ENCODE data around the gene OR51B4.

OR51B4 gene

GRCh38 chr11:5283882-5284281 lies 17.9 kb downstream of the OR51B4 start:
- no peak for TF ChIP-seq GATA3 (IDR thresholded peaks at IDR 0.05; ENCODE audit: low read depth, low read length)
- TF ChIP-seq GATA2 (IDR thresholded peaks at IDR 0.05; ENCODE audit: low read depth, low read length), result no peak

- no peak for TF ChIP-seq GATA2 (IDR thresholded peaks at IDR 0.05; ENCODE audit: low read depth, low read length)
- TF ChIP-seq GATA3 (IDR thresholded peaks at IDR 0.05; ENCODE audit: low read depth, low read length), result no peak
Measured at GRCh38 chr11:5283086-5283485, 18.7 kb downstream of the OR51B4 start.

GRCh38 chr11:5282628-5283027 lies 19.1 kb downstream of the OR51B4 start:
- TF ChIP-seq GATA2 (IDR thresholded peaks at IDR 0.05; ENCODE audit: low read depth, low read length), result no peak
- TF ChIP-seq GATA3 (IDR thresholded peaks at IDR 0.05; ENCODE audit: low read depth, low read length), result no peak

DNA sequence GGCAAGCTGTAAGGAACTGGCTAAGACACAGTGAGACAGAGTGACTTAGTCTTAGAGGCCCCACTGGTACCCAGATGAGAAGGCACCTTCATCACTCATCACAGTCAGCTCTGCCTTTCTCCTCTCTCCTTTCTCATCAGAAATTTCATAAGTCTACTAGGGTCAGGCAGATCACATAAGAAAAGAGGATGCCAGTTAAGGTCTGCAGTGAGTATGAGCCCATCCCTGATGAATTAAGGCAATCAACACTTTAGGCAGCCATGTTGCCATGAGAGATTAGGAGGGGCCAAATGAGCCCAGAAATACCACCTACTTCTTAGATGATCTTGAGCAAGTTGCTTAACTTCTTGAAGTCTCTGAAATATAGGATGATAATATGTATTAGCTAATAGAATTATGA lies 20.1 kb downstream of the OR51B4 start:
- no peak for TF ChIP-seq GATA2 (IDR thresholded peaks at IDR 0.05; ENCODE audit: low read depth, low read length)
- TF ChIP-seq GATA3 (IDR thresholded peaks at IDR 0.05; ENCODE audit: low read depth, low read length), result no peak

GRCh38 chr11:5280582-5281102 lies 21.1 kb downstream of the OR51B4 start:
- no peak for TF ChIP-seq GATA3 (IDR thresholded peaks at IDR 0.05; ENCODE audit: low read depth, low read length)
- no peak for TF ChIP-seq GATA2 (IDR thresholded peaks at IDR 0.05; ENCODE audit: low read depth, low read length)

- TF ChIP-seq GATA3 (IDR thresholded peaks at IDR 0.05; ENCODE audit: low read depth, low read length) (no peak), GATA2 (IDR thresholded peaks at IDR 0.05; ENCODE audit: low read depth, low read length) (no peak)
Measured at GRCh38 chr11:5279471-5280090, 22.2 kb downstream of the OR51B4 start.

DNA sequence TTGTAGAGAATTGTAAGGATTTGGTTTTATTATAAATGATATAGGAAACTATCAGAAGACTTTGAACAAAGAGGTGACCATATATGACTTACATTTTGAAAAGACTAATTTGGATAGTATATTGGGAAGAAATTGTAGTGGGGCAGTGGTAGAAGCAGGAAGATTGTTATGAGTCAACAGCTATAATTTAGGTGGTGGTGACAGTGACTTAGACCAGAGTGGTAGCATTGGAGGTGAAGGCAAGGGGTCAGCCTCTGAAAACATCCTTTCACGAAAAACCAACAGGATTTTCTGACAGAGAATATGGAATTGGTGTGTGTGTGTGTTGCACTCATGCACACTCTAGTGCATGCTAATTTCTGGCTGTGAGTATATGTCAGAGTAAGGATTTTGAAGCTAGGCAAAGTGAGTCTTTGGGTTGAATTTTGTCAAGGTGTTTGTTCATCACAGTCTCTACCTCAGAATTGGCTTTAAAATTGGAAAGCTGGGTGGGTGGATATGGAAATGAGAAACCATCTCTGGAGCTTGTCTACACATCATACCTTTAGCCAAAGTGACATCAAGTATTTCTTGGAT lies 23.9 kb downstream of the OR51B4 start:
- TF ChIP-seq GATA3 (IDR thresholded peaks at IDR 0.05; ENCODE audit: low read depth, low read length), result no peak

DNA sequence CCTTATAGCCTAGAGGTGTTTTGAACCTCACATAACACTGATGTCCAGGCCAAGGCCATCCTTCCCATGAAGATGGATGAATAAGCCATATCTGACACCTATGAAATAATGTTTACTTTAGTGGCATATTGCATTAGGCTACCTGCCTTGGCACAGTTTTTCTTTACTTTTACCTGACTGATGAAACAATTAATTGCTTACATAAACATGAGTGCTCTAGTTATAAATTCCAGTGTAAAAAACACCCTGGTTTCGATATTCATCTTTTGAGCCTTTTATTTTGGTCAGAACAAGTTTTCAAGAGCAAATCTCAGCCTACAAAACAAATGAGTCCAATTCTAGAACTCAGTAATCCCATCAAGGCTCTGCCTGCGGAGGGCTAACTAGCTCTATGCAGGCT lies 25.0 kb downstream of the OR51B4 start:
- TF ChIP-seq GATA2 (IDR thresholded peaks at IDR 0.05; ENCODE audit: low read depth, low read length) (no peak), GATA3 (IDR thresholded peaks at IDR 0.05; ENCODE audit: low read depth, low read length) (no peak)

- TF ChIP-seq GATA2 (IDR thresholded peaks at IDR 0.05; ENCODE audit: low read depth, low read length) (no peak), GATA3 (IDR thresholded peaks at IDR 0.05; ENCODE audit: low read depth, low read length) (no peak)
Measured at GRCh38 chr11:5275369-5276110, 26.2 kb downstream of the OR51B4 start.

DNA sequence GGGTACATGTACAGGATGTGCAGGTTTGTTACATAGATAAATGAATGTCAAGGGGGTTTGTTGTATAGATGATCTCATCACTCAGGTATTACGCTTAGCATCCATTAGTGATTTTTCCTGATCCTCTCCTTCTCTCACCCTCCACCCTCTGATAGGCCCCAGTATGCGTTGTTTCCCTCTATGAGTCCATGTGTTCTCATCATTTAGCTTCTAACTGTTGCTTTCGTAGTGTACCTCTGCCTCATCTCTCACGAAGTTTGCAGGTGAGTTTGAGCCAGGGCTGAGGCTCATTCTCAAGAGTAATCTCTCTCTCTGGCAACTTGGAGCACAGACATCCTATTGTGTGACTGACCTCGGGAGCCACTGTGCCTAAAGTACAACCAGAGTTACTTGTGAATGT lies 27.4 kb downstream of the OR51B4 start:
- no peak for TF ChIP-seq GATA3 (IDR thresholded peaks at IDR 0.05; ENCODE audit: low read depth, low read length)
- no peak for TF ChIP-seq GATA2 (IDR thresholded peaks at IDR 0.05; ENCODE audit: low read depth, low read length)

- TF ChIP-seq GATA3 (IDR thresholded peaks at IDR 0.05; ENCODE audit: low read depth, low read length) (no peak), GATA2 (IDR thresholded peaks at IDR 0.05; ENCODE audit: low read depth, low read length) (no peak)
Measured at GRCh38 chr11:5272395-5273017, 29.2 kb downstream of the OR51B4 start.

DNA sequence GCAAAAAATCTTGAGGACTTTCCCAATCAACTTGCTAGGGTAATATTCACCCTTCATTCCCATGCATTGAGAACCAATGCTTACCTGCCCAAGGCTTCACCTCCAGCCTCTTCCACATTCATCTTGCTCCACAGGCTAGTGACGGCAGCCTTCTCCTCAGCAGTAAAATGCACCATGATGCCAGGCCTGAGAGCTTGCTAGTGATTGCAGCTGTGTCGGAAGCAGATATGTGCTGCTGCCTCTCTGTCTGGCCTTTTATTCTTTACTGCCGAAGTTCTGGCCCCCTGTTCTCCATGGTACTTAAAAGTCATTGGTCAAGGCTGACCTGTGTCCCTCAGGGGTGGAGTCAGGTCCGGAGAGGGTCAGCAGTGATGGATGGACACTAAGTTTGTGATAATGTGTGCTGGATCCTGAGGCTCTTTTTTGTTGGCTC lies 32.0 kb downstream of the OR51B4 start, which contains the start of gene HBE1:
Gene HBE1, minus strand, starts transcription at position 231 of the 433 bp plus-strand sequence. Its CDS starts 55 bp downstream, at position 176.
- no peak for TF ChIP-seq GATA3 (IDR thresholded peaks at IDR 0.05; ENCODE audit: low read depth, low read length)
- TF ChIP-seq GATA2 (IDR thresholded peaks at IDR 0.05; ENCODE audit: low read depth, low read length), result no peak

DNA sequence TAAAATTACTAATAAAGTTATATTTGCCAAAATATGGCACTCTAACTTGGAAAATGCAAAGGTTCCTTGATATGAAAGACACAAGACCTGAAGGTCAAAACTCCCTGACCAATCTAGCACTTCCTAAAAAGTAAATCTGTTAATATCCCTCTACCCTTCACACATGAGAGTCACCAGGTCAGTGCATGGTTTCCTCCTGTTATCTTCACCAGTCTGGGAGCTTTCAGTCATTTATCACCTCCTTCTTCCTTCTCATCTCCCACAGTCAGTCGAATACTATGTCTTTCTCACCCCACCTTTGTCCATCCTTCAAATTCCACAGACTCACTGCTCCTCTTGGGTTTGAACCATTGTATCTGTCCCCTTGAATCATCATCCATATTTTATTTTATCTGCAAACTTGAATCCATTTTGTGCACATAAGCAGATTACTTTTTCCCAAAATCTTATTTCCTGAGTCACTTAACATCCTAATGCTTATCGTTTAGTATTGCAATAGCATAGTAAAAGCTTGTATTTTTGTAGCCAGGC lies 34.6 kb downstream of the OR51B4 start:
- TF ChIP-seq GATA2 (IDR thresholded peaks at IDR 0.05; ENCODE audit: low read depth, low read length) (no peak), GATA3 (IDR thresholded peaks at IDR 0.05; ENCODE audit: low read depth, low read length) (no peak)

GRCh38 chr11:5266609-5267008 lies 35.1 kb downstream of the OR51B4 start:
- TF ChIP-seq GATA3 (IDR thresholded peaks at IDR 0.05; ENCODE audit: low read depth, low read length), result no peak
- no peak for TF ChIP-seq GATA2 (IDR thresholded peaks at IDR 0.05; ENCODE audit: low read depth, low read length)

Measured in SH-SY5Y (cell line).